ENCODE data around the gene SCGN. TPM values are rescaled to one million over a fixed set of nuclear protein-coding genes. Genes with fewer than 3 reads are reported as not detected.

Gene SCGN
- total RNA-seq (not detected), polyA plus RNA-seq (not detected)

GRCh38 chr6:25652007-25652515 is at the start of gene SCGN:
Gene SCGN, plus strand, starts transcription at chr6:25652215. Its CDS starts 189 bp downstream, at chr6:25652404.
- Mint-ChIP-seq H3K4me3 (no peak within 1 kb of the TSS), H3K36me3 (no peaks in the 10 kb centered on the region), H3K27ac (no peak within 1 kb of the TSS), H3K4me1 (no peaks in the 10 kb centered on the region), H3K9me3 (peaks cover 0 to 2% (median 0%) of the 10 kb centered on the region in 7 donors), H3K27me3 (peaks cover 57% of the 10 kb centered on the region)
- DNase-seq: peak in 2 of 3 donors; percentile 13 to 26
- ATAC-seq (ENCODE audit: low read depth in 2 of 2): no peak
- Histone ChIP-seq H3K36me3 (ENCODE audit: control insufficient read depth, insufficient read depth, low read length) (no peaks in the 10 kb centered on the region), H3K27ac (ENCODE audit: insufficient read depth, low read length, poor library complexity, severe bottlenecking) (no peak within 1 kb of the TSS), H3K4me3 (ENCODE audit: low read depth, low read length) (no peak within 1 kb of the TSS), H3K4me1 (ENCODE audit: control insufficient read depth, insufficient read depth, low read length, poor library complexity, severe bottlenecking) (no peaks in the 10 kb centered on the region), H3K27me3 (ENCODE audit: control insufficient read depth, insufficient read depth, low read length) (peaks cover 21% of the 10 kb centered on the region), H3K9me3 (ENCODE audit: control insufficient read depth in 2 of 2, low read length in 2 of 2) (no peaks in the 10 kb centered on the region)

- no peaks in the 10 kb centered on the region for H3K4me1 ChIP-seq (ENCODE audit: control insufficient read depth, insufficient read depth, low read length, poor library complexity, severe bottlenecking)
- Mint-ChIP-seq H3K4me1 (no peaks in the 10 kb centered on the region), H3K27ac (no peak overlapping the region), H3K36me3 (peaks cover 9% of the 10 kb centered on the region), H3K27me3 (no peaks in the 10 kb centered on the region), H3K9me3 (peaks cover 0 to 2% (median 0%) of the 10 kb centered on the region in 7 donors), H3K4me3 (no peak overlapping the region)
- H3K27ac ChIP-seq (ENCODE audit: insufficient read depth, low read length, poor library complexity, severe bottlenecking): no peak overlapping the region
- no peaks in the 10 kb centered on the region for H3K36me3 ChIP-seq (ENCODE audit: control insufficient read depth, insufficient read depth, low read length)
- ATAC-seq (ENCODE audit: low read depth in 2 of 2) (no peak), DNase-seq (no peak)
- no peak overlapping the region for H3K4me3 ChIP-seq (ENCODE audit: low read depth, low read length)
- no peaks in the 10 kb centered on the region for H3K27me3 ChIP-seq (ENCODE audit: control insufficient read depth, insufficient read depth, low read length)
- no peaks in the 10 kb centered on the region for H3K9me3 ChIP-seq (ENCODE audit: control insufficient read depth in 2 of 2, low read length in 2 of 2)
These were observed 49.4 kb upstream of the SCGN start for GRCh38 chr6:25602674-25602982.

GRCh38 chr6:25603251-25603650 is 48.8 kb upstream of the SCGN start:
- Mint-ChIP-seq H3K27ac (no peak overlapping the region), H3K9me3 (peaks cover 0 to 2% (median 0%) of the 10 kb centered on the region in 7 donors), H3K27me3 (no peaks in the 10 kb centered on the region), H3K4me3 (no peak overlapping the region), H3K4me1 (no peaks in the 10 kb centered on the region), H3K36me3 (peaks cover 9% of the 10 kb centered on the region)
- Histone ChIP-seq H3K9me3 (ENCODE audit: control insufficient read depth in 2 of 2, low read length in 2 of 2) (no peaks in the 10 kb centered on the region), H3K4me1 (ENCODE audit: control insufficient read depth, insufficient read depth, low read length, poor library complexity, severe bottlenecking) (no peaks in the 10 kb centered on the region), H3K36me3 (ENCODE audit: control insufficient read depth, insufficient read depth, low read length) (no peaks in the 10 kb centered on the region), H3K27ac (ENCODE audit: insufficient read depth, low read length, poor library complexity, severe bottlenecking) (no peak overlapping the region), H3K27me3 (ENCODE audit: control insufficient read depth, insufficient read depth, low read length) (no peaks in the 10 kb centered on the region), H3K4me3 (ENCODE audit: low read depth, low read length) (no peak overlapping the region)
- DNase-seq (no peak), ATAC-seq (ENCODE audit: low read depth in 2 of 2) (no peak)

GRCh38 chr6:25606151-25606550 is 45.9 kb upstream of the SCGN start:
- no peak overlapping the region for H3K4me3 ChIP-seq (ENCODE audit: low read depth, low read length)
- Mint-ChIP-seq H3K36me3 (no peaks in the 10 kb centered on the region), H3K9me3 (no peaks in the 10 kb centered on the region), H3K4me3 (no peak overlapping the region), H3K4me1 (no peaks in the 10 kb centered on the region), H3K27ac (no peak overlapping the region), H3K27me3 (no peaks in the 10 kb centered on the region)
- no peak for DNase-seq
- H3K36me3 ChIP-seq (ENCODE audit: control insufficient read depth, insufficient read depth, low read length): no peaks in the 10 kb centered on the region
- H3K4me1 ChIP-seq (ENCODE audit: control insufficient read depth, insufficient read depth, low read length, poor library complexity, severe bottlenecking): no peaks in the 10 kb centered on the region
- ATAC-seq (ENCODE audit: low read depth in 2 of 2): no peak
- H3K27me3 ChIP-seq (ENCODE audit: control insufficient read depth, insufficient read depth, low read length): no peaks in the 10 kb centered on the region
- no peak overlapping the region for H3K27ac ChIP-seq (ENCODE audit: insufficient read depth, low read length, poor library complexity, severe bottlenecking)
- H3K9me3 ChIP-seq (ENCODE audit: control insufficient read depth in 2 of 2, low read length in 2 of 2): no peaks in the 10 kb centered on the region

- H3K9me3 ChIP-seq (ENCODE audit: control insufficient read depth in 2 of 2, low read length in 2 of 2): no peaks in the 10 kb centered on the region
- H3K27ac ChIP-seq (ENCODE audit: insufficient read depth, low read length, poor library complexity, severe bottlenecking): no peak overlapping the region
- H3K9me3 Mint-ChIP-seq: no peaks in the 10 kb centered on the region
- no peak for ATAC-seq (ENCODE audit: low read depth in 2 of 2)
- H3K4me1 ChIP-seq (ENCODE audit: control insufficient read depth, insufficient read depth, low read length, poor library complexity, severe bottlenecking): no peaks in the 10 kb centered on the region
- H3K4me3 ChIP-seq (ENCODE audit: low read depth, low read length): no peak overlapping the region
- H3K27me3 ChIP-seq (ENCODE audit: control insufficient read depth, insufficient read depth, low read length): no peaks in the 10 kb centered on the region
- no peaks in the 10 kb centered on the region for H3K36me3 ChIP-seq (ENCODE audit: control insufficient read depth, insufficient read depth, low read length)
- no peaks in the 10 kb centered on the region for H3K4me1 Mint-ChIP-seq
- DNase-seq: no peak
- no peaks in the 10 kb centered on the region for H3K27me3 Mint-ChIP-seq
- no peaks in the 10 kb centered on the region for H3K36me3 Mint-ChIP-seq
- no peak overlapping the region for H3K27ac Mint-ChIP-seq
- H3K4me3 Mint-ChIP-seq: no peak overlapping the region
These were observed 43.3 kb upstream of the SCGN start for GRCh38 chr6:25608558-25609174.

- ATAC-seq (ENCODE audit: low read depth in 2 of 2): no peak
- no peak for DNase-seq
- Histone ChIP-seq H3K9me3 (ENCODE audit: control insufficient read depth in 2 of 2, low read length in 2 of 2) (no peaks in the 10 kb centered on the region), H3K27me3 (ENCODE audit: control insufficient read depth, insufficient read depth, low read length) (no peaks in the 10 kb centered on the region), H3K27ac (ENCODE audit: insufficient read depth, low read length, poor library complexity, severe bottlenecking) (no peak overlapping the region), H3K4me1 (ENCODE audit: control insufficient read depth, insufficient read depth, low read length, poor library complexity, severe bottlenecking) (no peaks in the 10 kb centered on the region), H3K36me3 (ENCODE audit: control insufficient read depth, insufficient read depth, low read length) (no peaks in the 10 kb centered on the region), H3K4me3 (ENCODE audit: low read depth, low read length) (no peak overlapping the region)
- no peaks in the 10 kb centered on the region for H3K27me3 Mint-ChIP-seq
- no peak overlapping the region for H3K27ac Mint-ChIP-seq
- H3K4me1 Mint-ChIP-seq: no peaks in the 10 kb centered on the region
- H3K4me3 Mint-ChIP-seq: no peak overlapping the region
- no peaks in the 10 kb centered on the region for H3K36me3 Mint-ChIP-seq
- H3K9me3 Mint-ChIP-seq: no peaks in the 10 kb centered on the region
These were observed 39.3 kb upstream of the SCGN start for GRCh38 chr6:25612666-25613065.

GRCh38 chr6:25613415-25613814 is 38.6 kb upstream of the SCGN start:
- H3K4me3 ChIP-seq (ENCODE audit: low read depth, low read length): no peak overlapping the region
- H3K27ac Mint-ChIP-seq: no peak overlapping the region
- no peak overlapping the region for H3K4me3 Mint-ChIP-seq
- no peaks in the 10 kb centered on the region for H3K4me1 Mint-ChIP-seq
- DNase-seq: no peak
- no peaks in the 10 kb centered on the region for H3K36me3 ChIP-seq (ENCODE audit: control insufficient read depth, insufficient read depth, low read length)
- no peaks in the 10 kb centered on the region for H3K27me3 ChIP-seq (ENCODE audit: control insufficient read depth, insufficient read depth, low read length)
- no peak overlapping the region for H3K27ac ChIP-seq (ENCODE audit: insufficient read depth, low read length, poor library complexity, severe bottlenecking)
- no peaks in the 10 kb centered on the region for H3K36me3 Mint-ChIP-seq
- no peak for ATAC-seq (ENCODE audit: low read depth in 2 of 2)
- no peaks in the 10 kb centered on the region for H3K9me3 Mint-ChIP-seq
- H3K27me3 Mint-ChIP-seq: no peaks in the 10 kb centered on the region
- no peaks in the 10 kb centered on the region for H3K9me3 ChIP-seq (ENCODE audit: control insufficient read depth in 2 of 2, low read length in 2 of 2)
- no peaks in the 10 kb centered on the region for H3K4me1 ChIP-seq (ENCODE audit: control insufficient read depth, insufficient read depth, low read length, poor library complexity, severe bottlenecking)

- no peaks in the 10 kb centered on the region for H3K27me3 Mint-ChIP-seq
- DNase-seq: no peak
- Histone ChIP-seq H3K36me3 (ENCODE audit: control insufficient read depth, insufficient read depth, low read length) (no peaks in the 10 kb centered on the region), H3K4me3 (ENCODE audit: low read depth, low read length) (no peak overlapping the region), H3K9me3 (ENCODE audit: control insufficient read depth in 2 of 2, low read length in 2 of 2) (no peaks in the 10 kb centered on the region), H3K4me1 (ENCODE audit: control insufficient read depth, insufficient read depth, low read length, poor library complexity, severe bottlenecking) (no peaks in the 10 kb centered on the region), H3K27me3 (ENCODE audit: control insufficient read depth, insufficient read depth, low read length) (no peaks in the 10 kb centered on the region), H3K27ac (ENCODE audit: insufficient read depth, low read length, poor library complexity, severe bottlenecking) (no peak overlapping the region)
- no peaks in the 10 kb centered on the region for H3K4me1 Mint-ChIP-seq
- no peak for ATAC-seq (ENCODE audit: low read depth in 2 of 2)
- H3K9me3 Mint-ChIP-seq: no peaks in the 10 kb centered on the region
- H3K36me3 Mint-ChIP-seq: no peaks in the 10 kb centered on the region
- H3K4me3 Mint-ChIP-seq: peak overlapping the region in 1 of 4 donors; percentile 38
- H3K27ac Mint-ChIP-seq: no peak overlapping the region
These were observed 38.0 kb upstream of the SCGN start for GRCh38 chr6:25614052-25614451.
